Fibroblast of skin of right quadriceps (primary cell): ENCODE results near the gene ZSWIM3.
"Not testable (repeated sequence)": the region's sequence is repeated elsewhere in the genome, so short reads cannot be mapped to it uniquely, and the experiment has no call there.

Experiments used
- DNase-seq: peaks from one replicate; pipeline ENCODE4 v3.0.0-alpha.2; 2013

Gene ZSWIM3

DNA sequence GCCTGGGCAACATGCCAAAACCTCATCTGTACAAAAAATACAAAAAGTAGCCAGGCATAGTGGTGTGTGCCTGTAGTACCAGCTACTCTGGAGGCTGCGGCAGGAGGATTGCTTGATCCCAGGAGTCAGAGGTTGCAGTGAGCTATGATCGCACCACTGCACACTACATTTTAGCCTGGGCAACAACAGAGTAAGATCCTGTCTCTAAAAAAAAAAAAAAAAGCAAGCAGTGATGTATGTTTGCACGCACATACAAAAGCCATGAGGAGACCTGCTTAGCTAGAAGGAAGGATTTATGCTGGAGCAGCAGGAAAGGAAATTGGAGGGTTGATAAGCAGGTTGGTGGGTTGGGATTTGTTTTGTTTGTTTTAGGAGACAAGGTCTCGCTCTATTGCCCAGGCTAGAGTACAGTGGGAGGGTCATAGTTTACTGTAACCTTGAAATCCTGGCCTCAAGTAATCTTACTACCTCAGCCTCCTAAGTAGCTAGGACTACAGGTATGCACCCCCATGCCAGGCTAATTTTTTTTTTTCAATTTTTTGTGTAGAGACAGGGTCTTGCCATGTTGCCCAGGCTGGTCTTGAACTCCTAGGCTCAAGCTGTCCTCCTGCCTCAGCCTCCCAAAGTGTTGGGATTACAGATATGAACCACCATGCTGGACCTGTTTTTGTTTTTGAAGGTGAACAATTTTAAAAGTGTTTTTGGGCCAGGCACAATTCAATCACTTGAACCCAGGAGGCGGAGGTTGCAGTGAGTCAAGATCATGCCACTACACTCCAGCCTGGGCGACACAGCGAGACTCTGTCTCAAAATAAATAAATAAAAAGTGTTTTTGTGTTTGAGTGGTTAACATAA is 4.0 kb downstream of the ZSWIM3 start:
- DNase-seq: no peak

DNA sequence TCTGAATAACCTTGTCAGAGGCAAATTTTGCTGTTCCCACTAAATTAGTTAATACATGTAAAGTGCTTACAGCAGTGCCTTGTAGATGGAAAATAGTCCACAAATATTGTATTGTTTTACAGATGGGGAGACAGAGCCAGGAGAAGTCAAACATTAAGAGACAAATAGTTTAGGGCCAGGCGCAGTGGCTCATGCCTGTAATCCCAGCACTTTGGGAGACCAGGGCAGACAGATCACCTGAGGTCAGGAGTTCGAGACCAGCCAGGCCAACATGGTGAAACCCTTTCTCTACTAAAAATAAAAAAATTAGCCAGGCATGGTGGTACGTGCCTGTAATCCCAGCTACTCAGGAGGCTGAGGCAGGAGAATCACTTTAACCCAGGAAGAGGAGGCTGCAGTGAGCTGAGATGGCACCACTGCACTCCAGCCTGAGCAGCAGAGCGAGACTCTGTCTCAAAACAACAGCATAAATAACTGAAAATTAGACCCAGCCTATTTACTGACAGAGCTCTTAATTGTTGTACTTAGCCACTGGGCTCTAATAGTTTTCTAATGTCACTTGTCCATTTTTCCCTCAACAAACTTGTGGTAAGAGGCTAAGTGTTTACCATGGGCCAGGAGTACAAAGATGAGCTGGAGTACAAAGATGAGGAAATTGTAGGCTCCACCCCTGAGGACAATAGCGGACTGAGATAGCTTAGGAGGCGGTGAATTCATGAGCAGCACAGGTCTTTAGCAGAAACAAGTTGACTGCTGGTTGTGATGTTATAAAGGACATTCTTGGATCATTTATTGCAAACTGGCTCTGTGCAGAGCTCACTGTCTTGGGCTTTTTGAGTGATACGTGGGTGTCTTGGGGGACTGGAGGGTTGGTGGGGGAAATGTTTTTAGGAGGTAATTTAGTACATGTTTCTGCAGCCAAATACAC is 6.4 kb downstream of the ZSWIM3 start:
- no peak for DNase-seq

DNA sequence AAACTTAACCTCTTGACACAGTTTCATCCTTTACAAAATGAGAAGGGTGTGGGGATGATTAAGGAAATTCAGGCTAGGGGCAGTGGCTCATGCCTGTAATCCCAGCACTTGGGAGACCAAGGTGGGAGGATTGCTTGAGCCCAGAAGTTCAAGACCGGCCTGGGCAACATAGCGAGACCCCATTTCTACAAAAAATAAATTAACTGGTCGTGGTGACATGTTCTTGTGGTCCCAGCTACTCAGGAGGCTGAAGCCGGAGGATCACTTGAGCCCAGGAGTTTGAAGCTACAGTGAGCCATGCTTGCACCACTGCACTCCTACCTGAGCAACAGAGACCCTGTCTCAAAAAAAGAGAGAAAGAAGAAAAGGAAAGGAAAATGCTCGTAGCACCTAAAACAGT is 9.0 kb downstream of the ZSWIM3 start:
- no peak for DNase-seq

DNA sequence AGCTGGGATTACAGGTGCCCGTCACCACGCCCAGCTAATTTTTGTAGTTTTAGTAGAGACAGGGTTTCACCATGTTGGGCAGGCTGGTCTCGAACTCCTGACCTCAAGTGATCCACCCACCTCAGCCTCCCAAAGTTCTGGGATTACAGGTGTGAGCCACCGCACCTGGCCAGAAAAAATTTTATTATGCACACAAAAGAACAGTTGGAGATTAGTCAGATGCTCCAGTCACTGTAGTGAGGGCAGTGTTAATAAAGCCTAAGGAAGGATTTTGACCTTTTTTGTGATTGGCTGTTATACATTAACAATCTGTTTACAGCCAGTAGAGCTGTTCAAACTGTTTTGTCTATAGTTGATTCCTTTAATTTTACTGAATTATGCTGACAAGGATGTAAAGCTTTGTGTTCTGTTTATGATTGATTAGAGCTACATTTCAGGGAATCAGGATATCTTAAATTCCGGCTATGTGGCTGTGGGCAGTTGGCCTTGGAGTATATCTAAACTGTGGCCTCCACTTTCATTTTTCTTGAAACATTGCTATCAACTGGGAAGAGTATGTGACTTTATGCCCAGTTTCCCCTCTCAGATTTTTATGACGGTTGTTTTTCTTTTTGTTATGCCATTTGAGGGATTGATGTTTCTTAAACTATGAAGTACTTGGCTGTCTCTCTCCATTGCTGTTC is 9.9 kb downstream of the ZSWIM3 start:
- DNase-seq: no peak

DNA sequence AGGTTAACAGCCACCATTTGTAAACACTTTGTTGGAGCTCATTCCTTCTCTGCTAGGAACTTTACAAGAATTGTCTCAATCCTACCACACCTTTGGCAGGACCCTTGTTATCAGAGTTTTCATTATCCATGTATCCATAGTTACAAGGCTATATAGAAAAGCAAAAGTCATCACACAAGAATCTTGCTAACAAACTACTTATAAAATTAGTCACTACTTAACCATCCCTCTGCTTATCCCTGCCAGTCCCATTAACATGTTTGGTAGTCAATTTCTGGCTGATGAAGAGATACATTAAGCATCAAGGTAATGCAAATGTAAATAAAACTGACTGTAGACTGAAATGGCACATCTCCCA is 10.4 kb downstream of the ZSWIM3 start:
- peak; percentile 75 for DNase-seq

DNA sequence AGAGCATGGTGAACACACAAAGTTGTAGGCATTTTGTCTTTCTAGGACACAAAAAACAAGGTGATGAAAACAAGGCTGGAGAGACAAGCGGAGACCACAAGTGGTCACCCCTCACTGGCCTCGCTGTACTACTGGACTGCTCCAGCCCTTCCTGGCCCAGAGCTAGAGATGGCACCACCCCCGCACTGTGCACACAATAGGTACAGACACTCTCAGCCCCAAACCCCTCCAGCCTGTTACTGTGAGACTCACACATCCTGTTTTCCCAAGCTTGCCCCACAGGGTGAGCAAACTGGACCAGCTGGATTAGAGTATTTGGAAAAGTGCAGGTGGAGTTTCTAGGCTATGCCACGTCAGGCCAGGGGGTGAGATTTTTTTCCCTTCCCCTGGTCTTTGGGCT is 15.2 kb downstream of the ZSWIM3 start:
- DNase-seq: no peak

DNA sequence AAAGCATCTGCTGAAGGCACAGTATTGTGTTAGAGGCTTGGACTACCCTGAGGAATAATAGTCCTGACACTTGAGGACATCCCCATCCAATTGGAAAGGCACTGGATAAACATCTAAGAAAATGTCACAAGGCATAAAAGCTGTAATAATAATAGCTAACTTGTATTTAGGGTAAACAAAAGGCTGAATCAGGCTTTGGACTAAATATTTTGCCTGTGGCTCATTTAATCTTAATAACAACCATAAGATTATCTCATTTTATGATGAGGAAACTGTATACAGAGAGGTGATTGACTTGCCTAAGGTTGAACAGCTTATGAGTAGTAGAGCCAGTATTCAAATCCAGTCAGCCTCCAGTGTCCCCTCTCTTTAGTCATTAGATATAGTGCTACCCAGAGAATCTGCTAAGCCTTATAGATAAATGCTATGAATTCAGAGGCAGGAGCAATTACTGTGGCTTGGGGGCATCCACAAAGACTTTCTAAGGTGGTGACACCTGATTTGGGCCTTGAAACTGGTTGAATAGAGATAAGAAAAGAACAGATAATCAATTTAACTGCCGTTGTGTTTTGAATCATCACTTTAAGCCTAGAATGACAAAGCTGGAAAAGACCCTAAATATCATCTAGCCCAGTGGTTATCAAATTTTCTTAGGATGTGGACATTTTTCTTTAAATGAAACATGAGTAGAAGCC is 16.1 kb downstream of the ZSWIM3 start:
- DNase-seq: no peak

DNA sequence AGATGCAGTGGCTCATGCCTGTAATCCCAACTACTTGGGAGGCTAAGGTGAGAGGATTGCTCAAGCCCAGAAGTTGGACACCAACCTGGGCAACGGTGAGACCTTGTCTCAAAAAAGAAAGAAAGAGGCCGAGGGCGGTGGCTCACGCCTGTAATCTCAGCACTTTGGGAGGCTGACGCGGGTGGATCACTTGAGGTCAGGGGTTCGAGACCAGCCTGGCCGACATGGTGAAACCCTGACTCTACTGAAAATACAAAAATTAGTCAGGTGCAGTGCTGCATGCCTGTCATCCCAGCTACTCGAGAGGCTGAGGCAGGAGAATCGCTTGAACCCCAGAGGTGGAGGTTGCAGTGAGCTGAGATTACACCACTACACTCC is 16.7 kb downstream of the ZSWIM3 start:
- DNase-seq: not testable (repeated sequence)

DNA sequence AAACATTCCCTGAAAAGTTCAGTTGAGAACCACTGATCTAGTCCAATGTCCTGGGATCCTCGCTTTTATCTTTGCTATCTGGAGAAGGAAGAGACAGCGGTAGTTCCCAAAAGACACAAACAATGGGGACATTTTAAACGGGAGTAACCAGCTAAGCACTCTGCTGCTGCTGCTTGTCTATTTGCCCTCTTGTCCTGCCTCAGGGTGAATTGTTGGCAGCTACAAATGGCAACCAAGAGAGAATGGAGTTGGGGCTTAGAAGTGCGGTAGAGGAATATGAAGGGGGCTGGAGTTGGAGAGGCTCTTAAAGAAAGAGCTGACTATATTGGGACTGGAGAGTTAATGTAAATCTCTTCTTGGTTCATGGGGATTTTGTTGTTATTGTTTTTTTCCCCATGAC is 17.2 kb downstream of the ZSWIM3 start:
- DNase-seq: no peak

DNA sequence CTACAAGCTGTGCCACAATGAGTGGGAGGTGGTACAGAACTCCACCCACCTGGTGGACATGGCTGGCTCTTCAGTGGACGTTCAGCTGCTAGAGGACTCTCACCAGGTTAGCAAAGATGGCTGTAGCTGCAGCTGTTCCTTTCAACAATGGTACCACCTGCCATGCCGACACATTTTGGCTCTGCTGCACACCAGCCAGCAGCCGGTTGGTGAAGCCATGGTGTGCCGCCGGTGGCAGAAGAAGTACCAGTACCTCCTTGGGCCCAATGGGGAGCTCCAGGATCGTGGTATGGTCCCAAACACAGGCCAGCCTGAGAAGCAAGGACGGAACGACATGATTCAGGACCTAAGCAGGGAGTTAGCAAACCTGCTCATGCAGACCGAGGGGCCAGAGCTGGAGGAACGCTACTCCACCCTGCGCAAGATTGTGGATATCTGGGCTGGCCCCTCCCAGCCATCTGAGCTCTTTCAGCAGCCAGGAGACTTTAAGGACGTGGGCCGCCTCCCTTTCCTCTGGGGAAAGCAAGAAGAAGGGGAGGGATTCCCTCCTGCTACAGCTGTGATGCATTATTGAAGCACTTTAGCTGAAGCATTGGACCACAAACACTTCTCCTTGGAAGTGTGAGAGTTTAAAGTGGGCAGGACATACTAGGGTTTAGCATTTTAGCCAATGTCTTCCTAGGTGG is 20.8 kb downstream of the ZSWIM3 start:
- no peak for DNase-seq

DNA sequence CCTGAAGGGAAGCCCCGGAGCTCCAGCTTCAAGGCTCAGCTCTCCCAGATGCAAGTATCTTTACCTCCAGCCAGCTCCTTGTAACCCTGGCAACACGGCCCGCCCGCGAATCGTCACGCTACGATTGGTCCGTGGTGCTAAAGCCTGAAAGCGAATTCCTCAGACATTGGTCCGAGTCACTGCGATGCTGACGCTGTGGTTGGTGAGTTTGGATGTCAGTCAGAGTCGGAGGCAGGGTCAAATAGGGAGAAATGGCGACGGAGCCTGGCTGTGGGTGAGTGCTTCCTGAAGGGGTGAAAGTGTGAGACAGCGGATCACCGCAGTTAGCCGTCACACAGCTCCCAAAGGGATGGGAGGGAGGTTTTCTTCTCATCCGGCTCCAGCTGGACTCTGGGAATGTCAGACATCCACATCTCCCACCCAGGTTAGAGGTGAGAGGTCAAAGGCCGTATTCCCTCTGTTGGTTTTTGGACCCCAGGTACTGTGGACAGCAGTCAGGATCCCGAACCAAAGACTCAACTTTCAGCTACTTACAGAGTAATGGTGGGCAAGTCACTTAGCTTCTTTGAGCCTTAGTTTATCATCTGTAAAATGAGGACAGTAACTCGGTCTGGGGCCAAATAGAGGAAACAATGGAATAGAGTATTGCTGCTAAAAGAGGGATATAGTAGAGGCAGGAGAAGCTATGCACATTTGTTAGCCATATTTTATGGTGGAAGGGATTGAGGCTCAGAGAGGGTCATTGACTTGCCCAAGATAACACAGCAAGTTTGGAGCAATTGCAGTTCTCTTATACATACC is 23.8 kb downstream of the ZSWIM3 start, which contains the start of gene ZSWIM1:
Gene ZSWIM1, plus strand, starts transcription at position 240 of the 801 bp plus-strand sequence. CDS start 1,366 bp downstream, outside the sequence.
- DNase-seq: peak; percentile 99

DNA sequence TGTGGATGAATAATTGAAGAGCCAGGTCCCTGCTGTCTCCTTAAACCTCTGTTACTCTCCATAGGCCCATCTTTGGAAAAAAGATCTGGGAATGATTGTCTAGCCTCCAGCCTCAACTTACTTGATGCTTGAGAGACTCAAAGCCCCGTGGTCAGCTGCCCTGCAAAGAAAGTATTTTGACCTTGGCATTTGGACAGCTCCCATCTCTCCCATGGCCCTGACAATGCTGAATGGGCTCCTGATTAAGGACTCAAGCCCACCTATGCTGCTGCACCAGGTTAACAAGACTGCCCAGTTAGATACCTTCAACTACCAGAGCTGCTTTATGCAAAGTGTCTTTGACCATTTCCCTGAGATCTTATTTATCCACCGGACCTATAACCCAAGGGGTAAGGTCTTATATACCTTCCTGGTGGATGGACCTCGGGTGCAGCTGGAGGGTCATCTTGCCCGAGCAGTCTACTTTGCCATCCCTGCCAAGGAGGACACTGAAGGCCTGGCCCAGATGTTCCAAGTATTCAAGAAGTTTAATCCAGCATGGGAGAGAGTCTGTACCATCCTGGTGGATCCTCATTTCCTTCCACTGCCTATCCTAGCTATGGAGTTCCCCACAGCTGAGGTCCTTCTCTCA is 25.2 kb downstream of the ZSWIM3 start:
- no peak for DNase-seq

DNA sequence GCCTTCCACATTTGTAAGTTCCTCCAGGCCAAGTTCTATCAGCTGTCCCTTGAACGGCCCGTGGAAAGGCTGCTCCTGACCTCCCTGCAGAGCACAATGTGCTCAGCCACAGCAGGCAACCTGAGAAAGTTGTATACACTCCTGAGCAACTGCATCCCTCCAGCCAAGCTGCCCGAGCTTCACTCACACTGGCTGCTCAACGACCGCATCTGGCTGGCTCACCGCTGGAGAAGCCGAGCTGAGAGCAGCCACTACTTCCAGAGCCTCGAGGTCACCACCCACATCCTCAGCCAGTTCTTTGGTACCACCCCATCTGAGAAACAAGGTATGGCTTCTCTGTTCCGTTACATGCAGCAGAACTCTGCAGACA is 25.7 kb downstream of the ZSWIM3 start:
- no peak for DNase-seq

DNA sequence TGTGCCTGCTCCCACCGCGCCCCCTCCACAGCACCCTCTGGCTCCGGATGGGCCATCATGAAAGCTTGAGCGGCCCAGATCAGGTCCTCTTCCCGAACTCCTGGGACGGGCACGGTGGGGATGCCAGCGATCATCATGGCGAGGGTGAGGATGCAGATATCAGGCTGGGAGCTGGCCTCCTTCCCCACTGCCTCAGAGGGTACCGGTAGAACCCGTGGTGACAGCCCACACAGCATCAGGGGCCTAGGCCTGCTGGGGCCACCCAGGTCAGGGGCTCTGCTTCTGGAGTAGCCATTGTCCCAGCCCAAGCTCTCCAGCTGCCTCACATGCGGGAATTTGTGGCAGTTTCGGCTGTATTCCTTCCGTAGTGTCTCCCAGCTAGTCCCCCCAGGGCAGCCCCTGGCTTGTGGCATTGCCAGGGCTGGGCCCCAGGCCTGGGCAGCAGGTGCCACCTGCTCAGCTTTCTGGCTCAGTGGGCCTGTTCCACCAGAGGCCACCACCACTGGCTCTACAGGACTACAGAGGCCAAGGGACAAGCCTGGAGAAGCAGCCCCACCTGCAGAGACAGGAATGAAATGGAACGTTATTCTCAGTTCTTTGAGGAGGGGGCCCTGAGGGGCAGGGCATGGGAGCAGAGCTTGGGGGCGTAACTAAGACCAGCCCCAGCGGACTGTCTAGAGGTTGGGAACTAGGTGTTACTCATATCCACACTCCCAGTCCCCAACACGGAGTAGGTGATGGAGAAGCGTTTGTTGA is 29.4 kb downstream of the ZSWIM3 start:
- DNase-seq: no peak

DNA sequence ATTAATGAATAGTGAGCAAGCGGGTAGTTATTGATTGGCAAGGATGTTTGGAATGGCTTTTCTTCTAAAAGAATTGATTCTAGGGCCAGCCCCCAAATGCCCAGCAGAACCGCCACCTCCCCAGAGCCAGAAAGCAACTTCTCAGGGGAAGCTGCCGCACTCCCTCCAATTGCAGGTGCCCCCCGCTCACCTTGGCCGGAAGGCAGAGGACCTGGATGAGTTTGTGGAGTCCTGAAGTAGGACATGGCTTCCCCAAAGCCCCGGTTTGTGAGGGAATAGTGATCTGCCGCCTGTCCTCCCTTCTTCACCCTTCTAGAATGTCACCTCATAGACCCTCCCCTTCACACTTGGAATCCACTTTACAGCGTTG is 29.9 kb downstream of the ZSWIM3 start, which contains the start of gene SPATA25:
Gene SPATA25, minus strand, starts transcription at position 277 of the 370 bp plus-strand sequence. Its CDS starts 32 bp downstream, at position 245.
- DNase-seq: no peak

DNA sequence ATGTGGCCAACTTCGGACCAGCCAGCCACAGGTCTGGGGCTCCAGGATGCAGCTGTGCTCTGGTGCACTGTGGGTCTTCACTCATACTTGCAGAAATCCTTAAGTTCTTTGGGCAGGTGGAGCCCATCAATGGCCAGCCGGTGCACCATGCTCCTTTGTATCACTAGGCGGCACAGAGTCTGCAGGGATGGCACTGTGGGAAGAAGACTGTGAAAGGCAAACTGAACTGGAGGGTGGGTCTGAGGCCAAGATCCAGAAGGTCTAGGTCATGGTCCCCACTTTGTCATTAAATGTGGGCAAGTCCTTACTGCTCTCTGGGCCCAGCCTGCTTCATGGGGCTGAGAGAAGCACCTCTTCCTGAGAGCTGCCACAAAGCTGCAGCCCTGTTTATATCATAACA is 31.3 kb downstream of the ZSWIM3 start:
- no peak for DNase-seq

DNA sequence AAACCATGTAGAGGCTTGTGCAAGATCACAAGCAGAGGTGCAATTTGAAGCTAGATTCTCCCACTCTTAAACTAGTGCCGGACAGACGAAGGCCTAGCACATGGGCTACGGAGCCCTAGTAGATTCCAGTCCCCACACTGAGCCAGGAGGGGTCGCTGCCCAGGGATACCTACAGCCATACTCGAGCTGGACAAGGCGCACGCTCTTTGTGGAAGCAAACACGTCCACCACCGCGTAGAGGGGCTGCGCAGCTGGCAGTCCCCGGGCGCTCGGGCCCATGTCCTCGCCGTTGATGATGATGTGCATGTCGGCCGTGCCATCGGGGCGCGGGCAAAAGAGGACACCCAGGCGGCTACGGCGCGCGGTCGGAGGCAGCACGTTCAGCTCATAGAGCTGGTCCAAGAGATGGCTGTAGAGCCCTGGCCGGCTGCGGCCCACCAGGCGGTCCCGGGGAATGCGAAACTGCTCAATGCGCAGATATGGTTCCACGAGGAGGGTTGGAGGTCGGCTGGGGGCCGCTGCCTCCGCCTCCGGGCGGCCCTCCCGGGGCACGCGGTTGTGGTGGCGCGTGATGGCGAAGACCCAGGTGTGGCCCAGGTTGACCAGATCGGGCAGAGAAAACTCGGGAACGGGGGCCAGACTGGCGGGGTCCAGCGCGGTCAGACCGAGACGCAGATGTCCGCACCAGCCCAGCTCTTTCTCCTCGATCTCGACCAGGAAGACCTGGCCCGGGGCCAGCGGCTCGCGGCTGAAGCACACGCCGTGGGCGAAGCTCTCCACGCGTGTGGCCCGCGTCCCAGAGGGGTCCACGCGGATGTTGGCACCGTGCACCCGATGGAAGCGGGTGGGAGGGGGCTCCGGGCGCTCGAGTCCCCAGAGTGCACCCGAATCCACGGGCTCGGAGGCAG is 32.9 kb downstream of the ZSWIM3 start:
- DNase-seq: peak; percentile 78
